GM12878 (cell line): ENCODE measurements around the gene SOD2.

ENCODE experiments used
- ATF3 ChIP-seq: IDR thresholded peaks from 2 replicates; pipeline ENCODE4 v1.6.1; 2011; ENCODE audit warnings: low read depth, mild to moderate bottlenecking, low read length, moderate library complexity, borderline replicate concordance; ENCODE audit errors: extremely low read depth
- CHD2 ChIP-seq: IDR thresholded peaks from 2 replicates; pipeline ENCODE4 v1.6.1; 2011; ENCODE audit warnings: low read depth, low read length, improper control_type of control experiment, borderline replicate concordance
- CTCF ChIP-seq, 3 experiments: IDR thresholded peaks in 2 of 3; conservative IDR thresholded peaks in 1 of 3; 2 replicates each; pipeline ENCODE4 v1.5.1; 2011; ENCODE audit warnings: low read depth in 3 of 3, low read length in 3 of 3, mild to moderate bottlenecking in 3 of 3, control low read depth in 2 of 3, moderate library complexity in 2 of 3, inconsistent platforms in 1 of 3, mixed read lengths in 1 of 3; ENCODE audit not compliant: control insufficient read depth in 2 of 3, insufficient read depth in 1 of 3; ENCODE audit errors: extremely low read depth in 1 of 3
- EZH2 ChIP-seq: IDR thresholded peaks from 2 replicates; pipeline ENCODE4 v1.6.1; 2012; ENCODE audit warnings: low read depth, mild to moderate bottlenecking, control low read depth, inconsistent platforms, low read length, borderline replicate concordance; ENCODE audit not compliant: control insufficient read depth
- FOXM1 ChIP-seq: IDR thresholded peaks from 2 replicates; pipeline ENCODE4 v1.6.1; 2012; ENCODE audit warnings: low read depth, mild to moderate bottlenecking, inconsistent platforms, low read length, moderate library complexity
- HCFC1 ChIP-seq: fragments of 150-350 bp; IDR thresholded peaks from 2 replicates; pipeline ENCODE4 v1.6.1; 2014; ENCODE audit warnings: low read length
- IRF3 ChIP-seq: fragments of 450-650 bp; IDR thresholded peaks from 2 replicates; pipeline ENCODE4 v1.6.1; 2014; ENCODE audit warnings: mild to moderate bottlenecking
- NFYB ChIP-seq: IDR thresholded peaks from 2 replicates; pipeline ENCODE4 v1.6.1; 2011; ENCODE audit warnings: low read depth, mild to moderate bottlenecking, low read length, improper control_type of control experiment, moderate library complexity; ENCODE audit not compliant: insufficient read depth
- POLR2AphosphoS2 ChIP-seq: IDR thresholded peaks from 2 replicates; pipeline ENCODE4 v1.6.1; 2011; ENCODE audit warnings: low read depth, mild to moderate bottlenecking, low read length, improper control_type of control experiment, moderate library complexity
- SUZ12 ChIP-seq: fragments of 200-600 bp; sonication (generic); IDR thresholded peaks from one replicate; pipeline ENCODE4 v1.6.1; 2018; ENCODE audit warnings: antibody characterized with exemption, mild to moderate bottlenecking; ENCODE audit not compliant: unreplicated experiment
- TBL1XR1 ChIP-seq: IDR thresholded peaks from 2 replicates; pipeline ENCODE4 v1.6.1; 2012; ENCODE audit warnings: low read depth, low read length, improper control_type of control experiment
- ZNF384 ChIP-seq: IDR thresholded peaks from 2 replicates; pipeline ENCODE4 v1.6.1; 2012; ENCODE audit warnings: low read depth, mild to moderate bottlenecking, low read length, improper control_type of control experiment, borderline replicate concordance
- TF ChIP-seq, protein P1 (sequence below): IDR thresholded peaks from 2 replicates; pipeline ENCODE4 v1.6.1; 2012; ENCODE audit warnings: low read depth, low read length, improper control_type of control experiment
- TF ChIP-seq, protein P2 (sequence below): fragments of 450-650 bp; IDR thresholded peaks from 2 replicates; pipeline ENCODE4 v1.6.1; 2017; ENCODE audit warnings: mild to moderate bottlenecking, moderate library complexity

- no peak for TF ChIP-seq CTCF (IDR thresholded peaks at IDR 0.05 in 2 of 3, conservative IDR thresholded peaks at IDR 0.05 in 1 of 3; ENCODE audit: control insufficient read depth in 2 of 3, extremely low read depth in 1 of 3, insufficient read depth in 1 of 3, low read depth in 3 of 3, low read length in 3 of 3)
- no peak for TF ChIP-seq ZNF384
- no peak for TF ChIP-seq SUZ12
- TF ChIP-seq CHD2: no peak
- no peak for TF ChIP-seq IRF3
- no peak for TF ChIP-seq FOXM1
- no peak for TF ChIP-seq EZH2
- TF ChIP-seq, protein P1, sequence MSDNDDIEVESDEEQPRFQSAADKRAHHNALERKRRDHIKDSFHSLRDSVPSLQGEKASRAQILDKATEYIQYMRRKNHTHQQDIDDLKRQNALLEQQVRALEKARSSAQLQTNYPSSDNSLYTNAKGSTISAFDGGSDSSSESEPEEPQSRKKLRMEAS: no peak
- no peak for TF ChIP-seq POLR2AphosphoS2
- no peak for TF ChIP-seq NFYB
- TF ChIP-seq HCFC1: no peak
- TF ChIP-seq, protein P2, sequence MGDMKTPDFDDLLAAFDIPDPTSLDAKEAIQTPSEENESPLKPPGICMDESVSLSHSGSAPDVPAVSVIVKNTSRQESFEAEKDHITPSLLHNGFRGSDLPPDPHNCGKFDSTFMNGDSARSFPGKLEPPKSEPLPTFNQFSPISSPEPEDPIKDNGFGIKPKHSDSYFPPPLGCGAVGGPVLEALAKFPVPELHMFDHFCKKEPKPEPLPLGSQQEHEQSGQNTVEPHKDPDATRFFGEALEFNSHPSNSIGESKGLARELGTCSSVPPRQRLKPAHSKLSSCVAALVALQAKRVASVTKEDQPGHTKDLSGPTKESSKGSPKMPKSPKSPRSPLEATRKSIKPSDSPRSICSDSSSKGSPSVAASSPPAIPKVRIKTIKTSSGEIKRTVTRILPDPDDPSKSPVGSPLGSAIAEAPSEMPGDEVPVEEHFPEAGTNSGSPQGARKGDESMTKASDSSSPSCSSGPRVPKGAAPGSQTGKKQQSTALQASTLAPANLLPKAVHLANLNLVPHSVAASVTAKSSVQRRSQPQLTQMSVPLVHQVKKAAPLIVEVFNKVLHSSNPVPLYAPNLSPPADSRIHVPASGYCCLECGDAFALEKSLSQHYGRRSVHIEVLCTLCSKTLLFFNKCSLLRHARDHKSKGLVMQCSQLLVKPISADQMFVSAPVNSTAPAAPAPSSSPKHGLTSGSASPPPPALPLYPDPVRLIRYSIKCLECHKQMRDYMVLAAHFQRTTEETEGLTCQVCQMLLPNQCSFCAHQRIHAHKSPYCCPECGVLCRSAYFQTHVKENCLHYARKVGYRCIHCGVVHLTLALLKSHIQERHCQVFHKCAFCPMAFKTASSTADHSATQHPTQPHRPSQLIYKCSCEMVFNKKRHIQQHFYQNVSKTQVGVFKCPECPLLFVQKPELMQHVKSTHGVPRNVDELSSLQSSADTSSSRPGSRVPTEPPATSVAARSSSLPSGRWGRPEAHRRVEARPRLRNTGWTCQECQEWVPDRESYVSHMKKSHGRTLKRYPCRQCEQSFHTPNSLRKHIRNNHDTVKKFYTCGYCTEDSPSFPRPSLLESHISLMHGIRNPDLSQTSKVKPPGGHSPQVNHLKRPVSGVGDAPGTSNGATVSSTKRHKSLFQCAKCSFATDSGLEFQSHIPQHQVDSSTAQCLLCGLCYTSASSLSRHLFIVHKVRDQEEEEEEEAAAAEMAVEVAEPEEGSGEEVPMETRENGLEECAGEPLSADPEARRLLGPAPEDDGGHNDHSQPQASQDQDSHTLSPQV: no peak
- no peak for TF ChIP-seq TBL1XR1
- TF ChIP-seq ATF3: no peak
Observed at GRCh38 chr6:159678574-159678973, 14.5 kb downstream of the SOD2 start.
